ENCODE measurements around the gene CH25H. TPM values are rescaled to one million over a fixed set of nuclear protein-coding genes. Genes with fewer than 3 reads are reported as not detected.

Gene CH25H
- total RNA-seq, 3 donors from 2014 or later = 0.80 to 1.2 (median 0.84) TPM

GRCh38 chr10:89228962-89229361, 21.8 kb upstream of the CH25H start:
- Histone ChIP-seq H3K4me3 (no peak overlapping the region), H3K9me3 (no peaks in the 10 kb centered on the region), H3K36me3 (ENCODE audit: low read depth) (no peaks in the 10 kb centered on the region), H3K4me1 (ENCODE audit: low read depth) (no peaks in the 10 kb centered on the region)
- ATAC-seq = no peak
- intact Hi-C loops (cut with DNase I, micrococcal nuclease) = no loop called here
- TF ChIP-seq CTCF (IDR thresholded peaks at IDR 0.05) = no peak
- no peak for DNase-seq

- H3K4me1 ChIP-seq (ENCODE audit: low read depth) = no peaks in the 10 kb centered on the region
- H3K4me3 ChIP-seq = no peak overlapping the region
- H3K36me3 ChIP-seq (ENCODE audit: low read depth) = no peaks in the 10 kb centered on the region
- TF ChIP-seq CTCF (IDR thresholded peaks at IDR 0.05) = no peak
- intact Hi-C loops (cut with DNase I, micrococcal nuclease) = no loop called here
- no peak for DNase-seq
- no peak for ATAC-seq
- no peaks in the 10 kb centered on the region for H3K9me3 ChIP-seq
These were observed 21.0 kb upstream of the CH25H start for GRCh38 chr10:89228146-89228545.

- H3K36me3 ChIP-seq (ENCODE audit: low read depth) = no peaks in the 10 kb centered on the region
- intact Hi-C loops (cut with DNase I, micrococcal nuclease) = no loop called here
- ATAC-seq (no peak), DNase-seq (no peak)
- no peaks in the 10 kb centered on the region for H3K9me3 ChIP-seq
- no peak for TF ChIP-seq CTCF (IDR thresholded peaks at IDR 0.05)
- H3K4me3 ChIP-seq = no peak overlapping the region
- no peaks in the 10 kb centered on the region for H3K4me1 ChIP-seq (ENCODE audit: low read depth)
These were observed 19.8 kb upstream of the CH25H start for GRCh38 chr10:89226891-89227290.

- intact Hi-C loops (cut with DNase I, micrococcal nuclease) = no loop called here
- no peak for ATAC-seq
- Histone ChIP-seq H3K36me3 (ENCODE audit: low read depth) (no peaks in the 10 kb centered on the region), H3K4me3 (no peak overlapping the region), H3K9me3 (no peaks in the 10 kb centered on the region), H3K4me1 (ENCODE audit: low read depth) (no peaks in the 10 kb centered on the region)
- TF ChIP-seq CTCF (IDR thresholded peaks at IDR 0.05) = no peak
- DNase-seq = no peak
These were observed 17.8 kb upstream of the CH25H start for GRCh38 chr10:89224739-89225443.

- peaks cover 7% of the 10 kb centered on the region for H3K4me1 ChIP-seq (ENCODE audit: low read depth)
- no peak overlapping the region for H3K4me3 ChIP-seq
- no peak for ATAC-seq
- intact Hi-C loops (cut with DNase I, micrococcal nuclease) = no loop called here
- no peaks in the 10 kb centered on the region for H3K9me3 ChIP-seq
- no peak for TF ChIP-seq CTCF (IDR thresholded peaks at IDR 0.05)
- DNase-seq = no peak
- H3K36me3 ChIP-seq (ENCODE audit: low read depth) = no peaks in the 10 kb centered on the region
These were observed 14.8 kb upstream of the CH25H start for GRCh38 chr10:89221919-89222318.
